Measurements from ENCODE around the gene EIF4G2. TPM values are rescaled to one million over a fixed set of nuclear protein-coding genes. Genes with fewer than 3 reads are reported as not detected.

EIF4G2 gene
- total and polyA plus RNA-seq, 7 donors, result 301 to 581 (median 425) TPM

DNA sequence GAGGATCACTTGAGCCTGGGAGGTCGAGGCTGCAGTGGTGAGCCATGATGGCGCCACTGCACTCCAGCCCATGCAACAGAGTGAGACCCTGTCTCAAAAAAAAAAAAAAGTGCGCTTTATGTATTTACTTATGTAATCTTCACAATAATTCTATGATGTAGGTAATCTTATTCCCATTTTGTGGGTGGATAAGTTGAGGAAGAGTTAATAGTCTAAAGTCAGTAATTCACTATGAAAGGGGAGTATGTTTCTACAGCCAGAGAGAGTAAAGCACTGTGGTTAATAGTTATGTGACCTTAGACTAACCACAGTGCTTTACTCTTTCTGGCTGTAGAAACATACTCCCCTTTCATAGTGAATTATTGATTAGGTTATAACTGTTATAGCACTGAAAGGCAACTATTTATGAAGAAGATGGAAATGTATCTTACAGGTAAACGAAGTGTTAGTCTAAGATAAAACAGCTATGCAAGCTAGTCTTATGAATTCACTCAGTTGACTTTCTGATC, 45.8 kb downstream of the EIF4G2 start:
- DNase-seq, result no peak
- Histone ChIP-seq H3K4me3 (no peak overlapping the region), H3K9me3 (no peaks in the 10 kb centered on the region), H3K27ac (no peak overlapping the region), H3K4me1 (no peaks in the 10 kb centered on the region), H3K27me3 (no peaks in the 10 kb centered on the region), H3K36me3 (peaks cover 8 to 93% (median 61%) of the 10 kb centered on the region in 4 donors)
- intact Hi-C loops (cut with DNase I), result no loop called here
- TF ChIP-seq POLR2A (IDR thresholded peaks at IDR 0.05) (no peak), POLR2AphosphoS5 (IDR thresholded peaks at IDR 0.05) (no peak), EP300 (IDR thresholded peaks at IDR 0.05) (no peak)
- TF ChIP-seq, protein P1, sequence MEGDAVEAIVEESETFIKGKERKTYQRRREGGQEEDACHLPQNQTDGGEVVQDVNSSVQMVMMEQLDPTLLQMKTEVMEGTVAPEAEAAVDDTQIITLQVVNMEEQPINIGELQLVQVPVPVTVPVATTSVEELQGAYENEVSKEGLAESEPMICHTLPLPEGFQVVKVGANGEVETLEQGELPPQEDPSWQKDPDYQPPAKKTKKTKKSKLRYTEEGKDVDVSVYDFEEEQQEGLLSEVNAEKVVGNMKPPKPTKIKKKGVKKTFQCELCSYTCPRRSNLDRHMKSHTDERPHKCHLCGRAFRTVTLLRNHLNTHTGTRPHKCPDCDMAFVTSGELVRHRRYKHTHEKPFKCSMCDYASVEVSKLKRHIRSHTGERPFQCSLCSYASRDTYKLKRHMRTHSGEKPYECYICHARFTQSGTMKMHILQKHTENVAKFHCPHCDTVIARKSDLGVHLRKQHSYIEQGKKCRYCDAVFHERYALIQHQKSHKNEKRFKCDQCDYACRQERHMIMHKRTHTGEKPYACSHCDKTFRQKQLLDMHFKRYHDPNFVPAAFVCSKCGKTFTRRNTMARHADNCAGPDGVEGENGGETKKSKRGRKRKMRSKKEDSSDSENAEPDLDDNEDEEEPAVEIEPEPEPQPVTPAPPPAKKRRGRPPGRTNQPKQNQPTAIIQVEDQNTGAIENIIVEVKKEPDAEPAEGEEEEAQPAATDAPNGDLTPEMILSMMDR (IDR thresholded peaks at IDR 0.05), result no peak
- 90 to 98% methylated on average over 4 of the region's 4 CpGs for WGBS, 2 donors

DNA sequence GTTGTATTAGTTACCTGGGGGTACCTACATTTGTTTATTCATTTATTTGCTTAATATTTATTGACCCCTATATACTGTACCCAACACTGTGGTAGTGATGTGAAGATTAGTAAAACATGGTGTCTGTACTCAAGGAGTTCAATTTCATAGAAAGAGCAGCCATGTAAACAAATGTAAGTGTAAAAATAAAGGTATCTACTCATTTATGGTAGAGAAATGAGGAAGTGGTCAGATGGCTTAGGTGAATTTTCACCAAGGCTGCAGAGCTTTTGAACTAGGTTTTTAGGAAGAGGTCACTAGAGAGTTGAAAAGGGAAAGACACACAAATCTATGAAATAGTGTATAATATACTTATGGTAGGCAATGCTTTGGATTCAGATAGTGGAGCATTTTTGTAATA, 46.5 kb downstream of the EIF4G2 start:
- intact Hi-C loops (cut with DNase I), result no loop called here
- TF ChIP-seq, protein P1 (IDR thresholded peaks at IDR 0.05), result no peak
- TF ChIP-seq EP300 (IDR thresholded peaks at IDR 0.05) (no peak), POLR2A (IDR thresholded peaks at IDR 0.05) (no peak), POLR2AphosphoS5 (IDR thresholded peaks at IDR 0.05) (no peak)
- no peaks in the 10 kb centered on the region for H3K27me3 ChIP-seq
- no peak overlapping the region for H3K4me3 ChIP-seq
- no peak for DNase-seq
- no peaks in the 10 kb centered on the region for H3K4me1 ChIP-seq
- H3K27ac ChIP-seq, result no peak overlapping the region
- H3K36me3 ChIP-seq, result peaks cover 8 to 100% (median 68%) of the 10 kb centered on the region in 4 donors
- H3K9me3 ChIP-seq, result no peaks in the 10 kb centered on the region

DNA sequence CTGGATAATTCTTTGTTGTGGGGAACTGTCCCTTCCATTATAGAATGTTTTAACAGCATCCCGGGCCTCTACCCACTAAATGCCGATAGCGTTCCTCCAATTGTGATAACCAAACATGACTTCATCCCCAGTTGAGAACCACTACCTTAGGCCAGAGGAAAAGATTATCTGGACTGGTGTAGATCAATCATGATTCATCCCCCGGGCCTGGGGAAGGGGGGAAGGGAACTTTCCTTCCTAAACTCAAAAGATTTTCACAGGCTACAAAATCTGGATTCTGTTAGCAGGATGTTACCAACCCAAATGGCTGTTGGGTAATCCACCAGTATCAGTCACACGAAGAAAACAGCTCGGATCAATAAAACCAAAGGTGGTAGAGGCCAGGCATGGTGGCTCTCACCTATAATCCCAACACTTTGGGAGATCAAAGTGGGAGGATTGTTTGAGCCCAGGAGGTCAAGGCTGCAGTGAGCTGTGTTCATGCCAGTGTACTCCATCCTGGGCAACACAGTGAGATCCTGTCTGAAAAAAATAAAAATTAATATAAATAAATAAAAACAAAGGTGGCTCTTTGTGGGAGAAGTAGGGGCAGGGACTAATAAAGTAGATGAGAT, 47.5 kb downstream of the EIF4G2 start:
- no peaks in the 10 kb centered on the region for H3K9me3 ChIP-seq
- no peak overlapping the region for H3K4me3 ChIP-seq
- H3K36me3 ChIP-seq, result peaks cover 8 to 99% (median 66%) of the 10 kb centered on the region in 4 donors
- TF ChIP-seq POLR2AphosphoS5 (IDR thresholded peaks at IDR 0.05) (no peak), EP300 (IDR thresholded peaks at IDR 0.05) (no peak), POLR2A (IDR thresholded peaks at IDR 0.05) (no peak)
- TF ChIP-seq, protein P1 (IDR thresholded peaks at IDR 0.05), result no peak
- intact Hi-C loops (cut with DNase I), result no loop called here
- DNase-seq, result no peak
- WGBS, 2 donors, result 92 to 96% methylated on average over 6 of the region's 6 CpGs
- no peaks in the 10 kb centered on the region for H3K4me1 ChIP-seq
- no peak overlapping the region for H3K27ac ChIP-seq
- no peaks in the 10 kb centered on the region for H3K27me3 ChIP-seq

DNA sequence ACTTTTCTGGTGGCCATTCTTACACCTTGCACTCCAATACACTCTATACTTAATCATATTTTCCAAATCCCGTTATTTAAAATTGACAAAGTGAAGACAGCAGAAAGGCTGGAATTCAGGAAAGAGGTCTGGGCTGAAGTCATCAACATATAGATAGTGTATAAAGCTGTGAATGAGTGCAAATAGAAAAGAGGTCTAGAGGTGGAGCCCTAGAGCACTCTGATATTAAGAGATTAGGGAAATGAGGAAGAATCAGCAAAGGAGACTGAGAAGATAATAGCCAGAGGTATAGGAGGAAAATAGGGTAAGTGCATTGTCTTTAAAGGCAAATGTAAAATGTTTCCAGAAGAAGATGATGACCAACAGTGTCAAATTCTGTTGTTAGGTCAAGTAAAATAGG, 49.8 kb downstream of the EIF4G2 start:
- Histone ChIP-seq H3K4me1 (no peaks in the 10 kb centered on the region), H3K27me3 (no peaks in the 10 kb centered on the region), H3K36me3 (peaks cover 0 to 99% (median 50%) of the 10 kb centered on the region in 4 donors), H3K9me3 (no peaks in the 10 kb centered on the region), H3K27ac (no peak overlapping the region), H3K4me3 (no peak overlapping the region)
- TF ChIP-seq POLR2A (IDR thresholded peaks at IDR 0.05) (no peak), EP300 (IDR thresholded peaks at IDR 0.05) (no peak)
- DNase-seq, result no peak
- intact Hi-C loops (cut with DNase I), result no loop called here
- 93 to 98% methylated on average over 1 of the region's 1 CpG for WGBS, 2 donors

DNA sequence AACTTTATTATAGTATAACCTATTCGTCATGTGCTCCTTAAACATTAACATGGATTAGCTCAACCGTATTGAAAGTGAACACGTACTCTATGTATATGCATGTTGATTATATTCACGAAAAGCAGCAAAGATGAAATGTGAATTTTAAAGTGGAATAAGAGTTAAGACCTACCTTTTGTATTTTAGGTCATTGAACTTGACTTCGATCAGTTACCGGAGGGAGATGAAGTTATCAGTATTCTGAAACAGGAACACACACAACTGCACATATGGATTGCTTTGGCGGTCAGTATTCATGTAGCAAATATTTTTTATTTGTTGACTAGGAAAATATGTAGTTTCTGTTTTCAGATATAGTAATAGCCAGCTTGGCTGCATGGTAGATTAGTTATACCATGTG, 56.2 kb downstream of the EIF4G2 start:
- no peak for TF ChIP-seq EP300 (IDR thresholded peaks at IDR 0.05)
- TF ChIP-seq POLR2A (IDR thresholded peaks at IDR 0.05), result no peak
- TF ChIP-seq, protein P1 (IDR thresholded peaks at IDR 0.05), result no peak
- no peak for TF ChIP-seq POLR2AphosphoS5 (IDR thresholded peaks at IDR 0.05)
- H3K27me3 ChIP-seq, result no peaks in the 10 kb centered on the region
- H3K36me3 ChIP-seq, result peaks cover 0 to 45% (median 12%) of the 10 kb centered on the region in 4 donors
- intact Hi-C loops (cut with DNase I), result no loop called here
- 40 to 73% methylated on average over 7 of the region's 7 CpGs for WGBS, 2 donors
- H3K27ac ChIP-seq, result no peak overlapping the region
- no peak overlapping the region for H3K4me3 ChIP-seq
- DNase-seq, result no peak
- H3K9me3 ChIP-seq, result no peaks in the 10 kb centered on the region
- peaks cover 0 to 17% (median 13%) of the 10 kb centered on the region in 4 donors for H3K4me1 ChIP-seq
